HG03439 (cell line): ENCODE data around the gene EFHD2.
"Not testable (repeated sequence)": the region's sequence is repeated elsewhere in the genome, so short reads cannot be mapped to it uniquely, and the experiment has no call there.

ENCODE experiments used
- ATAC-seq: cut with Tn5 transposase; IDR thresholded peaks from one replicate; pipeline ENCODE4 v1.9.1; 2021; ENCODE audit warnings: mild to moderate bottlenecking, moderate library complexity; ENCODE audit not compliant: unreplicated experiment

The EFHD2 gene

DNA sequence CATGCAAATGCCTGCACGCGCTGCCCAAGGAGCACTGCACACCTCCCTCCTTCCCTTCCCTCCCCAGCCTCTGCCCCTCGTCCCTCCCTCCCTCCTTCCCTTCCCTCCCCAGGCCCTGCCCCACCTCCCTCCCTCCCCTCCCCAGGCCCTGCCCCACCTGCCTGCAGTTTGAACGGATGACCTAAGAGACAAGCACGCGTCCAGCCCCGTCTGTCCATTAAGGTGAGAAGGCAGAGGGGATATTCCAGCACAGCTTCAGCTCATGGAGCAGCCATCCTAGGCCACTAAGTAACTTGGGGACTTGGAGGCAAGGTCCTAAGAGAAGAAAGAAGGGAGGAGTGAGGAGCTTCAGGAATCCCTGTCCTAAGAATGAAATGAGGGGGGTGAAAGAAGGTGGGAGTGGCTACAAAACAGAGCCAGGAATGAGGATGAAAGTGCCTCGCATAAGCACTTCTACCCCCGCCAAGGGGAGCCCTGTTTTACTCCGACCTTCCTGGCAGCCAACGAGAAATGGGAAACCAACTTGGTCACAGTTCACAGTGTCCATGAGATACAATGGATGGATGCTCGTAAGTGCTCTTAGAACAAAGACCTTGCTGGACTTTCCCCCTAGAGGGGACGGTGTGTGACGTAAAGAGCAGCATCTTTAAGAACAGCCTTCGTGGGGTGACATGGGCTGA, 21.3 kb upstream of the EFHD2 start:
- ATAC-seq: no peak

DNA sequence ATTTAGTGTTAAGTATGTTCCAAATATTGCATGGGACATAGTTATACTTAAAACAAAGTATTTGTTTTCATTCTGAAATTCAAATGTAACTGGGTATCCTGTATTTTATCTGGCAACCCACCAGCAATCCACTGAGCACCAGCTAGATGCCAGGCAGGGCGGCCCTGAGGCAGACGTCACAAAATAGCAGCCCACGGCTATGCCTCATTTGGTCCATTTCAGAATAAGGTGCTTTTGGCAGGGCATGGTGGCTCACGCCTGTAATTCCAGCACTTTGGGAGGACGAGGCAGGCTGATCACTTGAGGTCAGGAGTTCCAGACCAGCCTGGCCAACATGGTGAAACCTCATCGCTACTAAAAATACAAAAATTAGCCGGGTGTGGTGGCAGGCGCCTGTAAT, 19.9 kb upstream of the EFHD2 start:
- not testable (repeated sequence) for ATAC-seq

DNA sequence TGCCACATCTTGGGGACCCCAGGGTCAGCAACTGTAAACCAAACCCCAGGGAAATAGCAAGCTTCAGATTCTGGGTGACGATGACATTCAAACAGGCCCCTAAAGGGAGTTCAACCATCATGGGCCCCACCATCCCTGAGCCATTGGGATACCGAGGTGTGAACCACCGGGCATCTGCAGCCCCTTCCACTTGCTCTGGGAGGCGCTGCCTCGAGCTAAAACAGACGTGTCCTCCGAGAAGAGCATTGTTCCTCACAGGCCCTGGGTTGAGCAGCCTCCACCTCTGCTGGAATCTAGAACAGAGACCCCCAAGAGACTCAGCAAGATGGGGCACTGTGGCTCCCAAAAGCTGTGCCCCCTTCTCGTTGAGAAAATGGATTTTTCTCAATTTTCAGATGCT, 19.0 kb upstream of the EFHD2 start:
- ATAC-seq: no peak

- ATAC-seq: no peak
These were observed 18.3 kb upstream of the EFHD2 start for GRCh38 chr1:15391366-15391765.

DNA sequence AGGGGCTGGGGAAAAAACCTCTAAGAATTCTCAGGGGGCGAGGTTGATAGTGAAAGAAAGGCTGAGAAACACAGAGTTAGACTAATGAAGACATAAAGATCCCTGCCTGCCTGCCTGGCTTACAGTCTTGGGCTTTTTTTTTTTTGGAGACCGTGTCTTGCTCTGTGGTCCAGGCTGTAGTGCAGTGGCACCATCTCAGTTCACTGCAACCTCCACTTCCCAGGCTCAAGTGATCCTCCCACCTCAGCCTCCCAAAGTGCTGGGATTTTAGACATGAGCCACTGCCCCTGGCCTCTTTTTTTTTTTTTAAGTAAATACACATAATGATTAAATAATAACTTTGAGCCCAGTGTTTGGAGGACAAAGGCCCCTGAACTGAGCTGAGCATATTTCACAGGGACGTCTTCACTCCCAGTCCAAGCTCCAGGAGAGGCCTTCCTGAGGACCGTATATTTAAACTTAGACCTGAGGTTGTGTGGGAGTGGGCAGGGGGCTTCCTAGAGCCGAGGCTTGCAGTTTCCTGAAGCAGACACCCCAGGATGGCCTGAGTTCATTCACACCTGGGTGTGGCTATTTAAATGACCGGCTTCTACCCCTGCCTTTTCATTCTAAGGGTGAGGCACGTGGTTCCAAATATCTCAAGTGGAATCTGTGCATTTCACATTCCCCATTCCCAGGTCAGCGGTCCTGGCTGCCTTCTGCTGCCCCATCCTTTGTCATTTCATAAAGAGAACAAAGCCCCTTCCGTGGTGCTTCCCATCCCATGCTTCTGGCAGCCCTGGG, 16.0 kb upstream of the EFHD2 start:
- ATAC-seq: no peak

DNA sequence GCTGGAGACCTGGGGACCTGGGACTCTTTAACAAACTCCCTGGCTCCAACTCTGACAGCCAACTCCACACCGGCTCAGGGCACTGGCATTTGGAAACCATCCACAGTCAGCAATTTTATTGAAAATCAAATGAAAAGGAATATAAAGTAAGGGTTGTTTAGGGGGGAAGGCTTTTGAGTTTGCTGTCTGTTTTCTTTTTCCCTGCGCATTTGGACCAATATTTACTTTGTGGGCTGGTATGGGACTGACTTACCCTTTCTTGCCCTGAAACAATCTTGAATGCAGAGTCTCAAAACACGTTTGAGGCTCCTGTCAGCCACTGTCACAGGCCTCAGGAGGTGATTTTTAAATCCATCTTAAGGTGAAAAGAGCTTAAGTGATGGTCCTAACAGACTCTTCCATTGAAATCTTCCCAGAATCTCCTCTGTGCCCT, 15.4 kb upstream of the EFHD2 start:
- no peak for ATAC-seq

DNA sequence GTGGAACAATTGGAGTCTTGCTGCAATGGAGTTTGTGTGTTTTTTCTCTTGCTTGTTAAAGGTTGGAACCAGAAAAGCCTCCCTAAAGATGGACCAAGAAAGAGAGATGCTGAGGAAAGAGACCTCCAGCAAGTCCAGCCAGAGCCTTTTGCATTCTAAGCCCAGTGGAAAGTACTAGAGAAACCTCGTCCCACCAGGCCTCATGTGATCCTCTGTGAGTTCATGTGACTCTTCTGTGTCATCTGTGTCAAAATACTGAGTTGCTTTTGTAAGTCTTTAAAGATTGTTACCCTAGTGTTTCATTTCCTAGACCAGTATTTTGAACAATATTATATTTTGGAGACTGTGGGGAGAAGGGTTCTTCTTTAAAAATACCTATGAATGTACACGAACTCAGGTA, 12.5 kb upstream of the EFHD2 start:
- ATAC-seq: no peak

DNA sequence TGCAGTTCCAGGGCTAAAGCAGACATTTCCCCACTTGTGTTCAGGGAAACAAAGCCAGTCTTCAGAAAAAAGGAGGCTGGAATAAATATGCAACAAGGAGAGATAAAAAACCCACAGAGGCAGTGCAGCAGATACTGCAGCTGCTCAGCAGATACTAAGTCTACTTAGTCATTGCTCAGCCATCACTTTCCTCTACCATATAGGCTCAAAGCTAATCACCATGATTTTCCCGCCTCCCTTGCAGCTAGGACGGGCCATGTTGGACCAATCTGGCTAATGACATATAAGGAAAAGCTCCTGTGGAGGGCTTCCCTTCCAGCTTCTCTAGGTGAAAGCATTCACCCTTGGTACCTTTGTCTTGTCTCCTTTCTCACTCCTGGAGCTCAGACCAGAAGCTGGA, 10.0 kb upstream of the EFHD2 start:
- no peak for ATAC-seq

GRCh38 chr1:15400627-15401026, 9.1 kb upstream of the EFHD2 start:
- ATAC-seq: no peak

- no peak for ATAC-seq
These were observed 8.2 kb upstream of the EFHD2 start for GRCh38 chr1:15401391-15402055.

DNA sequence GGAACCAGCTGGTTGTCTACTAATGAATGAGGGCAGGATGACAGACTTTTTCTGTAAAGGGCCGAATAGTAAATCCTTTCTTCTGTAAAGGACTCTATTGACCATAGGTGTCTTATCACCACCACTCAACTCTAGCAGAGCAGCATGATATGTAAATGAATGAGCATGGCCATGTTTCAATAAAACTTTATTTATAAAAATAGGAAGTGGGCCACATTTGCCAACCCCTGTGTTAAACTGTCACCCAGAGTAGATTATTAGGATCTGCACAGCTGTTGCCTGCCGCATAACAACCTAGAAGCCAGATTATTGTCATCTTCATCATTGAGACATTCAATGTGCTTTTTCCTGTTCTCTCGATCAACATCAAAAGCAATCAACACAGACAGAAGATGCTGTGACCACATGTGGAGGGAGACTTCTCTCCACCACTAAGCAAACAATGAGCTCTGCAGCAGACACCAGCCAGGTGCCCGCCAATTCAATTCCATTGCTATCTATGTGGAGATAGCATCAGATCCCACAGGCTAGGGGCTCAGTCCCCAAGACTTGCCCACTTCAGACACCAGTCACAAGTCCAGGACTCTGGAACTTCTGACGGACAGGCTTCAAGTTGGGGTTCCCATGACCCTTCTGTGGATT, 6.8 kb upstream of the EFHD2 start:
- no peak for ATAC-seq

DNA sequence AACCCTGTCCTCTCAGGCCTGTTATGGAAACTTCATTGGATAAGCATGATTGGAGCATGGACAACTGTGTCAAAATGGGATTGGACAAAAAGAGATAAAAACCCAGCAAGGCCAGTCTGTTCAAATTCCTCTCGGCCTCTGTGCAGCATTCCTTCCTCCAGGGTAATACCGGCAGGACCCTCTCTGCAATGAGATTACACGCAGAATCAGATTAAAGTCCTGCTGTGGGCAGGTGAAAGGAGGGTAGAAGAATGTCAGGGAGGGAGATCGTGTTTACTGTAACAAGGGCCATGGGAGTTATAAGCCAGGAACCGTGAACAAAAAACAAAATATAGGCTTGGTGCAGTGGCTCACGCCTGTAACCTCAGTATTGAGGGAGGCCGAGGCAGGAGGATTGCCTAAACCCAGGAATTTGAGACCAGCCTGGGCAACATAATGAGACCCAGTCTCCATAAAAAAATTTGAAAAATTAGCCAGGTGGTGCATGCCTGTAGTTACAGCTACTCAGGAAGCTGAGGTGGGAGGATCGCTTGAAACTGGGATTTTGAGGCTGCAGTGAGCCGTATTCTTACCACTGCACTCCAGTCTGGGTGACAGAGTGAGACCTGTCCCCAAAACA, 5.6 kb upstream of the EFHD2 start:
- ATAC-seq: no peak

DNA sequence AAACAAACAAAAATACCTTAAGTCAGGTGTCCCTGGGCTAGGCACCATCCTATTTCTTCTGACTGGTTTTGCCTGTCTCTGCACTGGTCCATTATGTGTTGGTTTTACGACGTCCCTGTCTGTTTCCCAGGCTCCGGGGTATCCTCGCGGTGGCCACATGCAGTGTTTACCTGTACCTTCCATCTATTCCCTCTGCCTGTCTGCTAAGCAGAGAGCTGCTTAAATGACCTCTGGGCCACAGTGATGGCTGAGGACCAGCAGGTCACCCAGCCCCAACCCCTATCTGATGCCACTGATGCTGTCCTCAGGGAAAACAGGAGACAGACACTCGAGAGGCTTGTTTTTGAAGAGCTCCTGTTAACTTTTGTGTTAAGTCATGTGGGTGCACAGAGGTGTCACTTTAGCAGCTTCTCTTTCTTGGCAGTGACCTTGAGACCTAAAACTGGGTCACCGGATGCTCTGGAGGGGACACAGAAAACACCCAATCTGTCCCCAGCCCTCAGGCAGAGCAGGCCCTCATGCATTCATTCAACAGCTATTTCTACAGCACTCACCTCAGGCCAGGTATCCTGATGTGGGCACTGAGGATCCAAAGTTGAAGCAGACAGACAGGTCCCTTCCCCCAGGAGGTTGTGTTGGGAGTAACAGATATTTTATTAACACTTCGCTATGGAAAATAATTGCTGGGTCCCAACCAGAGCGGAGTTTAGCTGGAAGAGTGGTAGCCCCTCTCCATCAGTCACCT, 4.4 kb upstream of the EFHD2 start:
- no peak for ATAC-seq

DNA sequence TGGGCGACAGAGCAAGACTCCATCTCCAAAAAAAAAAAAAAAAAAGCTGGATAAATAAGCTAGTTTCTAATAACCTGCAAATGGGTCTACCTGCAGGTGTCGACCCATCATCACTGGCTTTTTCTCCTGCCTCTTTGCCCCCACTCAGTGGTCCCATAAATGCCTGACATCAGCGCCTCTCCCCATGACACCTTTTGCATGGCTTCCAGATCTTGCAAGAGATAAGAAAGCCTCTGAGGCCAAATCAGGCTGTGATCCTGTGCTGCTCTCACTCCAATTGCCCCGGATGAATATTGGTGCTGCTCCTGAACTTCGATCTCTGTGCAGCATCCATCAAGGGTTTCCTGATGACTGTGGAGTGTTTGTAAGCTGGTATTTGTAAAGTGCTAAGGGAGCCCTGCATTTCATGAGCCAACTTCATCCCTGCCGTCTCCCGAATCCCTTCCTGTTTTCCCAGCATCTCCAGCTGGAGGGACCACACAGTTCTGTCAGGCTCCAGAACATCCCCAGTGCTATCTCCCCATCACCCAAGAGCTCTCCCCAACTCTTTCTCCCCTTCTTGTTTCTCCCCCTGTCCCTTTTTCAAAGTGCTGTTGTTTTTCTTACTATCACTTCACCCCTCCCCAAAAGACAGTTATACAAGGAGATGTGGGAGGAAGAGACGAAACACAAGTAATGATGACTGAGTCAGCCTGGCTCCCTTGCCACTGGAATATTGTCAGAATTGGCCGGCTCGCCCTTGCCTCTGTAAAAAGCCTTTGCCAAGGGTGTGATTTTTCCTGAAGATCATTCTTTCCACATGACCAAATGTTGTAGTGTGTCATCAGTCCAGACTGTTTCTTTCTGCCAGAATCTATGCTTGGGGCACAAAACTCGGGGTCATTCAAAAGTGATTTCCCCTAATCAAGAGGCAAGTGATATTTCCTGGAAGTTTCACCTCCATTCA, 2.8 kb upstream of the EFHD2 start:
- no peak for ATAC-seq

GRCh38 chr1:15407580-15407979, 2.1 kb upstream of the EFHD2 start:
- ATAC-seq: no peak

DNA sequence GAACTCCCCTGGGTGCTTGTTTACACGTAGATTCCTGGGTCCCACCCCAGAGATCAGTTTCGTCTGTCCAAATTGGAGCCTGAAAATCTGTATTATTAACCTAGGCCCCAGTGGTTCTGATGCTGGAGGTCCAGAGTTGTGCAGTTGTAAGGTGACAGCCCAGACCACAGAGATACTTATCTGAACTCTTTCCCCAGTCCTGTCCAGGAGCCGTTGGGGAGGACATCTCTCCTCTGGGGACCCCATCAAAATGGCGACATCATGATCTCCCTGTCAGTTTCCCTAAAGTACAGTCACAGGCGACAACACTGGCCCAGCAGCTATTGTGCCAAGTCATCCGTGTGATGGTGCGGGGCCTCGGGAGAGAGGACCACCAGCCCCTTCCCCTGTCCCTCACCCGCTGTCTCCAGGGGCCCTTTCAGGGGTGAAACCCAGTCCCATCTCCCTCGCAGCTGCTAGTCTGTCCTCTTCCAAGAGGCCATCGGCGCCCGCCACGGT, 749 bp upstream of the EFHD2 start:
- no peak for ATAC-seq

- no peak for ATAC-seq
These were observed 665 bp downstream of the EFHD2 start for GRCh38 chr1:15410223-15410883.

- ATAC-seq: no peak
These were observed 1.2 kb downstream of the EFHD2 start for GRCh38 chr1:15410884-15411245.
